K562 (cell line): ENCODE results near the gene RACGAP1. TPM values are rescaled to one million over a fixed set of nuclear protein-coding genes. Genes with fewer than 3 reads are reported as not detected.
A peak's percentile ranks its signal among the peaks of the same experiment; 100 is the strongest.

Experiments used
- E2F1 ChIP-seq: sonication (generic); formaldehyde crosslinking; IDR thresholded peaks from 2 replicates; pipeline ENCODE4 v1.8.1; 2023; ENCODE audit warnings: mild to moderate bottlenecking, missing genetic modification reagents, moderate library complexity
- ETS2 ChIP-seq: IDR thresholded peaks from 2 replicates; pipeline ENCODE4 v1.6.1; 2016; ENCODE audit warnings: borderline replicate concordance, missing genetic modification characterization, mild to moderate bottlenecking, moderate library complexity, missing compliant biosample characterization; ENCODE audit not compliant: poor library complexity, severe bottlenecking
- HNRNPL ChIP-seq: fragments of 200-400 bp; formaldehyde crosslinking; IDR thresholded peaks from 2 replicates; pipeline ENCODE4 v1.6.1; 2017; ENCODE audit warnings: low read depth, mild to moderate bottlenecking, low read length
- ID3 ChIP-seq, 2 experiments: fragments of 250-450 bp in 1 of 2; fragments of 450-650 bp in 1 of 2; sonication (Bioruptor Pico) in 1 of 2; IDR thresholded peaks; 2 replicates each; pipeline versions ENCODE4 v1.6.1 to v1.8.0; 2016 to 2021; ENCODE audit warnings: mild to moderate bottlenecking in 2 of 2, moderate library complexity in 2 of 2, missing compliant biosample characterization in 1 of 2, missing genetic modification characterization in 1 of 2
- IRF9 ChIP-seq: fragments of 450-650 bp; IDR thresholded peaks from 2 replicates; pipeline ENCODE4 v1.6.1; 2016; ENCODE audit warnings: missing biosample characterization, missing genetic modification characterization
- KDM5B ChIP-seq: fragments of 200-600 bp; sonication (generic); IDR thresholded peaks from 2 replicates; pipeline ENCODE4 v1.6.1; 2012; ENCODE audit warnings: low read depth, mild to moderate bottlenecking, moderate library complexity, low read length, control low read depth, inconsistent platforms; ENCODE audit not compliant: insufficient replicate concordance
- MEF2A ChIP-seq: IDR thresholded peaks from 2 replicates; pipeline ENCODE4 v1.6.1; 2011; ENCODE audit warnings: low read depth, mild to moderate bottlenecking, low read length, moderate library complexity; ENCODE audit not compliant: control insufficient read depth
- NCOA1 ChIP-seq: fragments of 450-650 bp; IDR thresholded peaks from 2 replicates; pipeline ENCODE4 v1.6.1; 2016; ENCODE audit warnings: low read depth
- NFATC3 ChIP-seq: fragments of 450-650 bp; IDR thresholded peaks from 2 replicates; pipeline ENCODE4 v1.6.1; 2017; ENCODE audit warnings: mild to moderate bottlenecking
- POLR2AphosphoS5 ChIP-seq: IDR thresholded peaks from 2 replicates; pipeline ENCODE4 v1.6.1; 2011; ENCODE audit warnings: mild to moderate bottlenecking, low read depth, low read length, moderate library complexity; ENCODE audit not compliant: control insufficient read depth, insufficient read depth
- RAD21 ChIP-seq, 2 experiments: fragments of 250-450 bp in 1 of 2; fragments of 450-650 bp in 1 of 2; sonication (Bioruptor Pico) in 1 of 2; formaldehyde crosslinking in 1 of 2; IDR thresholded peaks in 1 of 2; conservative IDR thresholded peaks in 1 of 2; 2 replicates each; pipeline versions ENCODE4 v1.4.0 to v1.8.0; 2020 to 2022; ENCODE audit warnings: mild to moderate bottlenecking in 2 of 2, moderate library complexity in 1 of 2
- TAL1 ChIP-seq: fragments of 450-650 bp; IDR thresholded peaks from 2 replicates; pipeline ENCODE4 v1.6.1; 2016; ENCODE audit warnings: mild to moderate bottlenecking
- TSHZ1 ChIP-seq: fragments of 250-450 bp; sonication (Bioruptor Pico); IDR thresholded peaks from 2 replicates; pipeline ENCODE4 v1.4.0; 2020; ENCODE audit warnings: mild to moderate bottlenecking, moderate library complexity
- WHSC1 ChIP-seq: IDR thresholded peaks from one replicate; pipeline ENCODE4 v1.6.1; 2012; ENCODE audit warnings: low read length, control low read depth, inconsistent platforms
- ZBTB17 ChIP-seq: fragments of 450-650 bp; formaldehyde crosslinking; IDR thresholded peaks from 2 replicates; pipeline ENCODE4 v1.4.0; 2020; ENCODE audit warnings: mild to moderate bottlenecking
- ZKSCAN8 ChIP-seq: fragments of 200-800 bp; sonication (Bioruptor generic); IDR thresholded peaks from 2 replicates; pipeline ENCODE4 v1.6.1; 2016; ENCODE audit warnings: missing genetic modification characterization, missing compliant biosample characterization
- ZNF639 ChIP-seq, 2 experiments: fragments of 200-800 bp in 1 of 2; sonication (Bioruptor generic) in 1 of 2; sonication (generic) in 1 of 2; formaldehyde crosslinking in 1 of 2; IDR thresholded peaks in 1 of 2; conservative IDR thresholded peaks in 1 of 2; 2 replicates each; pipeline versions ENCODE4 v1.5.0 to v1.6.1; 2016 to 2020; ENCODE audit warnings: missing compliant biosample characterization in 1 of 2, missing genetic modification characterization in 1 of 2, missing genetic modification reagents in 1 of 2
- ZNF644 ChIP-seq: fragments of 200-800 bp; sonication (Bioruptor generic); IDR thresholded peaks from 2 replicates; pipeline ENCODE4 v1.6.1; 2016; ENCODE audit warnings: low read depth, missing genetic modification characterization, missing compliant biosample characterization
- polyA plus RNA-seq, 8 experiments: library from polyadenylated mRNA; depleted of rRNA in 4 of 8; stranded (reverse) in 5 of 8; unstranded in 3 of 8; fragments of >200 nt; fragmentation: Nextera tagmentation in 2 of 8; fragmentation: Illumina TruSeq in 1 of 8; extraction: Ambion mirVana in 2 of 8; extraction: Trizol in 1 of 8; gene quantifications; 2 replicates each; pipeline versions ENCODE4 v1.2.1 to v1.2.3, GENCODE V29; 2011 to 2014; ENCODE audit warnings: inconsistent platforms in 1 of 8, missing spikeins in 1 of 8
- total RNA-seq, 7 experiments: library from RNA; depleted of rRNA in 6 of 7; stranded (reverse); fragments of >200 nt in 6 of 7; fragmentation: Illumina TruSeq in 2 of 7; extraction: Trizol in 2 of 7; gene quantifications; 2 replicates each; pipeline versions ENCODE4 v1.2.1 to v1.2.3, GENCODE V29; 2011 to 2021; ENCODE audit warnings: low replicate concordance in 1 of 7

RACGAP1 gene
- total and polyA plus RNA-seq, 9 of the 15 experiments (the other 6 are each of a cell fraction or from before 2014, with no cell fraction given) = 56.4 to 92.9 (median 71.8) TPM

GRCh38 chr12:50050410-50051098 is 25.3 kb upstream of the RACGAP1 start (continued):
- no peak for TF ChIP-seq TSHZ1 (CRISPR knock-in tag)
- no peak; a peak in 1 of 4 replicates for TF ChIP-seq RAD21 (CRISPR knock-in tag; conservative IDR thresholded peaks at IDR 0.05 in 1 of 2, IDR thresholded peaks at IDR 0.05 in 1 of 2)
- peak; percentile 82; the same call in 1 of the 2 replicates for TF ChIP-seq ZKSCAN8
- peak; percentile 97 for TF ChIP-seq ZNF644 (tag)
- no peak for TF ChIP-seq HNRNPL
- peak; percentile 21; the same call in 1 of the 2 replicates for TF ChIP-seq IRF9
- TF ChIP-seq TAL1 = peak; percentile 98
- TF ChIP-seq NCOA1 = peak; percentile 68; the same call in 1 of the 2 replicates
- TF ChIP-seq ZNF639 (CRISPR knock-in tag; conservative IDR thresholded peaks at IDR 0.05 in 1 of 2, IDR thresholded peaks at IDR 0.05 in 1 of 2) = peak in 1 of 2 experiments; percentile 93; a peak in 2 of 4 replicates
- TF ChIP-seq ETS2 = no peak
- TF ChIP-seq ZBTB17 (CRISPR knock-in tag) = no peak
- peak; percentile 52; the same call in 1 of the 2 replicates for TF ChIP-seq MEF2A
- TF ChIP-seq ID3 (CRISPR knock-in tag; IDR thresholded peaks at IDR 0.05) = no peak
- TF ChIP-seq ID3 (tag; IDR thresholded peaks at IDR 0.05) = no peak
- peak; percentile 99 for TF ChIP-seq POLR2AphosphoS5
- TF ChIP-seq NFATC3 = no peak
- TF ChIP-seq KDM5B = peak; percentile 70
- 0 out of 2 replicates have a peak, but pooled peaks have one; percentile 24 for TF ChIP-seq E2F1 (CRISPR knock-in tag)
- TF ChIP-seq WHSC1 = no peak
